ENCODE results near the gene GUCY2D. TPM values are rescaled to one million over a fixed set of nuclear protein-coding genes. Genes with fewer than 3 reads are reported as not detected.

GUCY2D gene
- polyA plus RNA-seq, 1 donor from 2014 or later, result 0.07 TPM

GRCh38 chr17:8004899-8005298 is 2.5 kb downstream of the GUCY2D start:
- peaks cover 6% of the 10 kb centered on the region for H3K9me3 ChIP-seq (ENCODE audit: low read length)
- H3K27ac ChIP-seq (ENCODE audit: low read length), result no peak overlapping the region
- H3K27me3 ChIP-seq (ENCODE audit: insufficient read depth, low read depth, low read length), result peaks cover 59% of the 10 kb centered on the region
- no peaks in the 10 kb centered on the region for H3K36me3 ChIP-seq (ENCODE audit: insufficient read depth, low read length)
- H2AFZ ChIP-seq (ENCODE audit: low read depth, low read length), result no peak overlapping the region
- no peaks in the 10 kb centered on the region for H4K20me1 ChIP-seq (ENCODE audit: insufficient read depth)
- no peaks in the 10 kb centered on the region for H3K79me2 ChIP-seq (replicated peaks; ENCODE audit: insufficient read depth, low read length)
- H3K9ac ChIP-seq (ENCODE audit: low read length), result no peak overlapping the region
- H3K4me3 ChIP-seq (ENCODE audit: low read length), result no peak overlapping the region
- H3F3A ChIP-seq (ENCODE audit: insufficient read depth, low read length, poor library complexity, severe bottlenecking), result no peaks in the 10 kb centered on the region
- no peak overlapping the region for H3K4me2 ChIP-seq (ENCODE audit: low read length)
- H3K9me2 ChIP-seq (ENCODE audit: insufficient read depth, low read length), result no peaks in the 10 kb centered on the region
- no peak for TF ChIP-seq RAD21 (conservative IDR thresholded peaks at IDR 0.05)
- no peak for TF ChIP-seq POLR2AphosphoS5 (IDR thresholded peaks at IDR 0.05)
- no peak for TF ChIP-seq MXI1 (conservative IDR thresholded peaks at IDR 0.05; ENCODE audit: poor library complexity, severe bottlenecking)
- TF ChIP-seq EZH2 (IDR thresholded peaks at IDR 0.05; ENCODE audit: borderline replicate concordance, insufficient read depth, low read length, poor library complexity, severe bottlenecking), result no peak
- TF ChIP-seq SMC3 (conservative IDR thresholded peaks at IDR 0.05; ENCODE audit: poor library complexity), result no peak
- TF ChIP-seq, protein P1, sequence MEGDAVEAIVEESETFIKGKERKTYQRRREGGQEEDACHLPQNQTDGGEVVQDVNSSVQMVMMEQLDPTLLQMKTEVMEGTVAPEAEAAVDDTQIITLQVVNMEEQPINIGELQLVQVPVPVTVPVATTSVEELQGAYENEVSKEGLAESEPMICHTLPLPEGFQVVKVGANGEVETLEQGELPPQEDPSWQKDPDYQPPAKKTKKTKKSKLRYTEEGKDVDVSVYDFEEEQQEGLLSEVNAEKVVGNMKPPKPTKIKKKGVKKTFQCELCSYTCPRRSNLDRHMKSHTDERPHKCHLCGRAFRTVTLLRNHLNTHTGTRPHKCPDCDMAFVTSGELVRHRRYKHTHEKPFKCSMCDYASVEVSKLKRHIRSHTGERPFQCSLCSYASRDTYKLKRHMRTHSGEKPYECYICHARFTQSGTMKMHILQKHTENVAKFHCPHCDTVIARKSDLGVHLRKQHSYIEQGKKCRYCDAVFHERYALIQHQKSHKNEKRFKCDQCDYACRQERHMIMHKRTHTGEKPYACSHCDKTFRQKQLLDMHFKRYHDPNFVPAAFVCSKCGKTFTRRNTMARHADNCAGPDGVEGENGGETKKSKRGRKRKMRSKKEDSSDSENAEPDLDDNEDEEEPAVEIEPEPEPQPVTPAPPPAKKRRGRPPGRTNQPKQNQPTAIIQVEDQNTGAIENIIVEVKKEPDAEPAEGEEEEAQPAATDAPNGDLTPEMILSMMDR (IDR thresholded peaks at IDR 0.05; ENCODE audit: poor library complexity, severe bottlenecking), result no peak
- TF ChIP-seq EP300 (conservative IDR thresholded peaks at IDR 0.05; ENCODE audit: poor library complexity, severe bottlenecking), result no peak
- TF ChIP-seq, protein P2, sequence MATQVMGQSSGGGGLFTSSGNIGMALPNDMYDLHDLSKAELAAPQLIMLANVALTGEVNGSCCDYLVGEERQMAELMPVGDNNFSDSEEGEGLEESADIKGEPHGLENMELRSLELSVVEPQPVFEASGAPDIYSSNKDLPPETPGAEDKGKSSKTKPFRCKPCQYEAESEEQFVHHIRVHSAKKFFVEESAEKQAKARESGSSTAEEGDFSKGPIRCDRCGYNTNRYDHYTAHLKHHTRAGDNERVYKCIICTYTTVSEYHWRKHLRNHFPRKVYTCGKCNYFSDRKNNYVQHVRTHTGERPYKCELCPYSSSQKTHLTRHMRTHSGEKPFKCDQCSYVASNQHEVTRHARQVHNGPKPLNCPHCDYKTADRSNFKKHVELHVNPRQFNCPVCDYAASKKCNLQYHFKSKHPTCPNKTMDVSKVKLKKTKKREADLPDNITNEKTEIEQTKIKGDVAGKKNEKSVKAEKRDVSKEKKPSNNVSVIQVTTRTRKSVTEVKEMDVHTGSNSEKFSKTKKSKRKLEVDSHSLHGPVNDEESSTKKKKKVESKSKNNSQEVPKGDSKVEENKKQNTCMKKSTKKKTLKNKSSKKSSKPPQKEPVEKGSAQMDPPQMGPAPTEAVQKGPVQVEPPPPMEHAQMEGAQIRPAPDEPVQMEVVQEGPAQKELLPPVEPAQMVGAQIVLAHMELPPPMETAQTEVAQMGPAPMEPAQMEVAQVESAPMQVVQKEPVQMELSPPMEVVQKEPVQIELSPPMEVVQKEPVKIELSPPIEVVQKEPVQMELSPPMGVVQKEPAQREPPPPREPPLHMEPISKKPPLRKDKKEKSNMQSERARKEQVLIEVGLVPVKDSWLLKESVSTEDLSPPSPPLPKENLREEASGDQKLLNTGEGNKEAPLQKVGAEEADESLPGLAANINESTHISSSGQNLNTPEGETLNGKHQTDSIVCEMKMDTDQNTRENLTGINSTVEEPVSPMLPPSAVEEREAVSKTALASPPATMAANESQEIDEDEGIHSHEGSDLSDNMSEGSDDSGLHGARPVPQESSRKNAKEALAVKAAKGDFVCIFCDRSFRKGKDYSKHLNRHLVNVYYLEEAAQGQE (IDR thresholded peaks at IDR 0.05; ENCODE audit: borderline replicate concordance), result no peak

DNA sequence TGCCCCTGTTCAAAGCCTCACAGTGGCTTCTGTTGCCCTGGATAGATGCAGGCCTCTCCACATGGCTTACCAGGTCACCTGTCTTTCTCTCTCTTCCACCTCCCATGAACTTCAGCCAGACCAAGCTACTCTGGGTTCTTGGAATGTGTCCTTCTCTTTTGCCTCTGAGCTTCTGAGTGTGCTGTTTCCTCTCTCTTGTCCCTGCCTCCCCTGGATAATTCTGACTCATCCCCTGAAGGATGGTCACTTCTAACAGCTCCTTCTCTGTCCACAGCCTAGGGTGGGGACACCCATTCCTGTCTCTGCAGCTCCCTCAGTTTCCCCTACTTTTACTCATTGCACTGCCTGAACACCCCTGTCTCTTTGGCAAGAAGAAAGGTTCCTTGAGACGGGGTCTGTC is 2.9 kb downstream of the GUCY2D start:
- peaks cover 6% of the 10 kb centered on the region for H3K9me3 ChIP-seq (ENCODE audit: low read length)
- no peaks in the 10 kb centered on the region for H3K9me2 ChIP-seq (ENCODE audit: insufficient read depth, low read length)
- no peak overlapping the region for H3K27ac ChIP-seq (ENCODE audit: low read length)
- no peak overlapping the region for H3K4me3 ChIP-seq (ENCODE audit: low read length)
- no peaks in the 10 kb centered on the region for H3K36me3 ChIP-seq (ENCODE audit: insufficient read depth, low read length)
- H3K4me2 ChIP-seq (ENCODE audit: low read length), result no peak overlapping the region
- H3K27me3 ChIP-seq (ENCODE audit: insufficient read depth, low read depth, low read length), result peaks cover 55% of the 10 kb centered on the region
- no peaks in the 10 kb centered on the region for H3K79me2 ChIP-seq (replicated peaks; ENCODE audit: insufficient read depth, low read length)
- H4K20me1 ChIP-seq (ENCODE audit: insufficient read depth), result no peaks in the 10 kb centered on the region
- TF ChIP-seq SMC3 (conservative IDR thresholded peaks at IDR 0.05; ENCODE audit: poor library complexity) (no peak), MXI1 (conservative IDR thresholded peaks at IDR 0.05; ENCODE audit: poor library complexity, severe bottlenecking) (no peak), RAD21 (conservative IDR thresholded peaks at IDR 0.05) (no peak), TAF1 (IDR thresholded peaks at IDR 0.05; ENCODE audit: low read depth) (no peak), EP300 (conservative IDR thresholded peaks at IDR 0.05; ENCODE audit: poor library complexity, severe bottlenecking) (no peak), EZH2 (IDR thresholded peaks at IDR 0.05; ENCODE audit: borderline replicate concordance, insufficient read depth, low read length, poor library complexity, severe bottlenecking) (no peak), POLR2AphosphoS5 (IDR thresholded peaks at IDR 0.05) (no peak)
- TF ChIP-seq, protein P1 (IDR thresholded peaks at IDR 0.05; ENCODE audit: poor library complexity, severe bottlenecking), result no peak
- TF ChIP-seq, protein P2 (IDR thresholded peaks at IDR 0.05; ENCODE audit: borderline replicate concordance), result no peak
- H2AFZ ChIP-seq (ENCODE audit: low read depth, low read length), result no peak overlapping the region
- H3F3A ChIP-seq (ENCODE audit: insufficient read depth, low read length, poor library complexity, severe bottlenecking), result no peaks in the 10 kb centered on the region
- H3K9ac ChIP-seq (ENCODE audit: low read length), result no peak overlapping the region

Measured in neural cell (in vitro differentiated cells).